Liver (tissue), 3 donors: Measurements from ENCODE around the gene EPHB2.

Experiments
- EGR1 ChIP-seq, 2 donors: IDR thresholded peaks; 2 replicates each; pipeline ENCODE4 v1.6.1; 2016 to 2018; ENCODE audit warnings: antibody characterized with exemption in 2 of 2, low read depth in 2 of 2
- FOXA1 ChIP-seq: IDR thresholded peaks from 2 replicates; pipeline ENCODE4 v1.6.1; 2016; ENCODE audit warnings: antibody characterized with exemption
- GABPA ChIP-seq, 2 donors: IDR thresholded peaks in 1 of 2; conservative IDR thresholded peaks in 1 of 2; 2 replicates each; pipeline ENCODE4 v1.6.1; 2016; ENCODE audit warnings: antibody characterized with exemption in 2 of 2, mild to moderate bottlenecking in 1 of 2, moderate library complexity in 1 of 2
- HNF4A ChIP-seq, 2 donors: conservative IDR thresholded peaks; 2 replicates each; pipeline ENCODE4 v1.6.1; 2016; ENCODE audit warnings: antibody characterized with exemption in 2 of 2, mild to moderate bottlenecking in 2 of 2
- HNF4G ChIP-seq: IDR thresholded peaks from 2 replicates; pipeline ENCODE4 v1.6.1; 2016; ENCODE audit warnings: antibody characterized with exemption
- JUND ChIP-seq, 2 donors: IDR thresholded peaks; 2 replicates each; pipeline ENCODE4 v1.6.1; 2016; ENCODE audit warnings: antibody characterized with exemption in 2 of 2
- RAD21 ChIP-seq, 2 donors: IDR thresholded peaks; 2 replicates each; pipeline ENCODE4 v1.6.1; 2016; ENCODE audit warnings: antibody characterized with exemption in 2 of 2, mild to moderate bottlenecking in 2 of 2
- RXRA ChIP-seq, 2 donors: IDR thresholded peaks; 2 replicates each; pipeline ENCODE4 v1.6.1; 2017 to 2018; ENCODE audit warnings: antibody characterized with exemption in 2 of 2, mild to moderate bottlenecking in 1 of 2
- SP1 ChIP-seq: IDR thresholded peaks from 2 replicates; pipeline ENCODE4 v1.6.1; 2018; ENCODE audit warnings: antibody characterized with exemption, mild to moderate bottlenecking
- TAF1 ChIP-seq: conservative IDR thresholded peaks from 2 replicates; pipeline ENCODE4 v1.6.1; 2016; ENCODE audit warnings: antibody characterized with exemption, mild to moderate bottlenecking
- TF ChIP-seq, protein P1 (sequence below): fragments of 150-350 bp; IDR thresholded peaks from 2 replicates; pipeline ENCODE4 v1.5.1; 2017; ENCODE audit warnings: improper control_type of control experiment, low read depth, low read length; ENCODE audit not compliant: missing input control
- TF ChIP-seq, protein P2 (sequence below): IDR thresholded peaks from 2 replicates; pipeline ENCODE4 v1.6.1; 2016; ENCODE audit warnings: antibody characterized with exemption, mild to moderate bottlenecking
- TF ChIP-seq, protein P3 (sequence below): IDR thresholded peaks from 2 replicates; pipeline ENCODE4 v1.6.1; 2016; ENCODE audit warnings: antibody characterized with exemption
- TF ChIP-seq, protein P4 (sequence below): IDR thresholded peaks from 2 replicates; pipeline ENCODE4 v1.6.1; 2016; ENCODE audit warnings: antibody characterized with exemption
- donor health status: healthy.
- donor health status: healthy.

DNA sequence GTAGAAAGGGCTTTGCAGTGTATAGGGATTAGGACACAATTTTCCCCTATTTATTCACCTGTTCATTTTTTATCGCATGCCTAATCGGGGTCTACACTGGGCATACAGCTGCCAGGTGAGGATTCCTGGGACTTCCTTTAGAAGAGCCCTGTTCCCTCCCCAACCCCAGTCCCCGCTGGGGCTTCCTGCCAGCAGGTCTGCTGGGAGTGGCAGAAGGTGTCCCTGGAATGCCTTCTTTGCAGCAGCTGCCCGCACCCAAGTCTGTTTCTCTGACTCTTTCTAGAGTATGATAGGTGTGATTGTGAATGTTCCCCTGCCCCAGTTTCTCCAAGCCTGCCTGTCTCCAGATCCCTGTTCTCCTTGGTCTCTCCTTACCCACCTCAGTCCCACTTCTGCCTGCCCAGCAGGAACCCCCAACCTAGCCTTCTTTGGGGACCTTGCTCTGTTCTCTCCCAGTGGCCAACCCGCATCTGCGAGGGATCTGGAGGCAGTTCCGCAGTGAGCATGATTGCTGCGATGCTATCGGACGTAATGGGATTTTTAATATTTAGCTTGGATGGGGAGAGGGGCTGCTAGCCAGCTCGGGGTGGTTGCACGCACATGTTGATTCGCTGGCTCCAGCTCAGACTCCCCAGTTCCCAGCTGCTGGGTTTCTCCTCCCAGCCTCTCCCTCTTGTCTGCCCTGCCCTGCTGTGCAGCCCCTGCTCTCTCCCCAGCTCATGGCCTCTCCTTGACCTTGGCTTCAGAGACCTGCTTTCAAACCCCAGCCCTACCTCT, 79.8 kb downstream of the EPHB2 start:
- TF ChIP-seq FOXA1, result no peak
- TF ChIP-seq, protein P1, sequence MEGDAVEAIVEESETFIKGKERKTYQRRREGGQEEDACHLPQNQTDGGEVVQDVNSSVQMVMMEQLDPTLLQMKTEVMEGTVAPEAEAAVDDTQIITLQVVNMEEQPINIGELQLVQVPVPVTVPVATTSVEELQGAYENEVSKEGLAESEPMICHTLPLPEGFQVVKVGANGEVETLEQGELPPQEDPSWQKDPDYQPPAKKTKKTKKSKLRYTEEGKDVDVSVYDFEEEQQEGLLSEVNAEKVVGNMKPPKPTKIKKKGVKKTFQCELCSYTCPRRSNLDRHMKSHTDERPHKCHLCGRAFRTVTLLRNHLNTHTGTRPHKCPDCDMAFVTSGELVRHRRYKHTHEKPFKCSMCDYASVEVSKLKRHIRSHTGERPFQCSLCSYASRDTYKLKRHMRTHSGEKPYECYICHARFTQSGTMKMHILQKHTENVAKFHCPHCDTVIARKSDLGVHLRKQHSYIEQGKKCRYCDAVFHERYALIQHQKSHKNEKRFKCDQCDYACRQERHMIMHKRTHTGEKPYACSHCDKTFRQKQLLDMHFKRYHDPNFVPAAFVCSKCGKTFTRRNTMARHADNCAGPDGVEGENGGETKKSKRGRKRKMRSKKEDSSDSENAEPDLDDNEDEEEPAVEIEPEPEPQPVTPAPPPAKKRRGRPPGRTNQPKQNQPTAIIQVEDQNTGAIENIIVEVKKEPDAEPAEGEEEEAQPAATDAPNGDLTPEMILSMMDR, result no peak
- TF ChIP-seq, protein P2, sequence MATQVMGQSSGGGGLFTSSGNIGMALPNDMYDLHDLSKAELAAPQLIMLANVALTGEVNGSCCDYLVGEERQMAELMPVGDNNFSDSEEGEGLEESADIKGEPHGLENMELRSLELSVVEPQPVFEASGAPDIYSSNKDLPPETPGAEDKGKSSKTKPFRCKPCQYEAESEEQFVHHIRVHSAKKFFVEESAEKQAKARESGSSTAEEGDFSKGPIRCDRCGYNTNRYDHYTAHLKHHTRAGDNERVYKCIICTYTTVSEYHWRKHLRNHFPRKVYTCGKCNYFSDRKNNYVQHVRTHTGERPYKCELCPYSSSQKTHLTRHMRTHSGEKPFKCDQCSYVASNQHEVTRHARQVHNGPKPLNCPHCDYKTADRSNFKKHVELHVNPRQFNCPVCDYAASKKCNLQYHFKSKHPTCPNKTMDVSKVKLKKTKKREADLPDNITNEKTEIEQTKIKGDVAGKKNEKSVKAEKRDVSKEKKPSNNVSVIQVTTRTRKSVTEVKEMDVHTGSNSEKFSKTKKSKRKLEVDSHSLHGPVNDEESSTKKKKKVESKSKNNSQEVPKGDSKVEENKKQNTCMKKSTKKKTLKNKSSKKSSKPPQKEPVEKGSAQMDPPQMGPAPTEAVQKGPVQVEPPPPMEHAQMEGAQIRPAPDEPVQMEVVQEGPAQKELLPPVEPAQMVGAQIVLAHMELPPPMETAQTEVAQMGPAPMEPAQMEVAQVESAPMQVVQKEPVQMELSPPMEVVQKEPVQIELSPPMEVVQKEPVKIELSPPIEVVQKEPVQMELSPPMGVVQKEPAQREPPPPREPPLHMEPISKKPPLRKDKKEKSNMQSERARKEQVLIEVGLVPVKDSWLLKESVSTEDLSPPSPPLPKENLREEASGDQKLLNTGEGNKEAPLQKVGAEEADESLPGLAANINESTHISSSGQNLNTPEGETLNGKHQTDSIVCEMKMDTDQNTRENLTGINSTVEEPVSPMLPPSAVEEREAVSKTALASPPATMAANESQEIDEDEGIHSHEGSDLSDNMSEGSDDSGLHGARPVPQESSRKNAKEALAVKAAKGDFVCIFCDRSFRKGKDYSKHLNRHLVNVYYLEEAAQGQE, result no peak
- no peak for TF ChIP-seq RAD21 (IDR thresholded peaks at IDR 0.05)
- no peak for TF ChIP-seq SP1
- TF ChIP-seq, protein P3, sequence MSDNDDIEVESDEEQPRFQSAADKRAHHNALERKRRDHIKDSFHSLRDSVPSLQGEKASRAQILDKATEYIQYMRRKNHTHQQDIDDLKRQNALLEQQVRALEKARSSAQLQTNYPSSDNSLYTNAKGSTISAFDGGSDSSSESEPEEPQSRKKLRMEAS, result no peak
- TF ChIP-seq EGR1 (IDR thresholded peaks at IDR 0.05; ENCODE audit: low read depth in 2 of 2), result no peak
- no peak for TF ChIP-seq JUND (IDR thresholded peaks at IDR 0.05)
- TF ChIP-seq TAF1, result no peak
- no peak for TF ChIP-seq RXRA (IDR thresholded peaks at IDR 0.05)
- TF ChIP-seq, protein P4, sequence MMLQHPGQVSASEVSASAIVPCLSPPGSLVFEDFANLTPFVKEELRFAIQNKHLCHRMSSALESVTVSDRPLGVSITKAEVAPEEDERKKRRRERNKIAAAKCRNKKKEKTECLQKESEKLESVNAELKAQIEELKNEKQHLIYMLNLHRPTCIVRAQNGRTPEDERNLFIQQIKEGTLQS, result no peak
- TF ChIP-seq GABPA (IDR thresholded peaks at IDR 0.05 in 1 of 2, conservative IDR thresholded peaks at IDR 0.05 in 1 of 2), result no peak
- no peak for TF ChIP-seq HNF4A (conservative IDR thresholded peaks at IDR 0.05)
- no peak for TF ChIP-seq HNF4G
